Measurements from ENCODE around the gene FAM118A. TPM values are rescaled to one million over a fixed set of nuclear protein-coding genes. Genes with fewer than 3 reads are reported as not detected.
"Not testable (repeated sequence)": the region's sequence is repeated elsewhere in the genome, so short reads cannot be mapped to it uniquely, and the experiment has no call there.

The FAM118A gene
- polyA plus RNA-seq, 1 experiment = 18.8 TPM

DNA sequence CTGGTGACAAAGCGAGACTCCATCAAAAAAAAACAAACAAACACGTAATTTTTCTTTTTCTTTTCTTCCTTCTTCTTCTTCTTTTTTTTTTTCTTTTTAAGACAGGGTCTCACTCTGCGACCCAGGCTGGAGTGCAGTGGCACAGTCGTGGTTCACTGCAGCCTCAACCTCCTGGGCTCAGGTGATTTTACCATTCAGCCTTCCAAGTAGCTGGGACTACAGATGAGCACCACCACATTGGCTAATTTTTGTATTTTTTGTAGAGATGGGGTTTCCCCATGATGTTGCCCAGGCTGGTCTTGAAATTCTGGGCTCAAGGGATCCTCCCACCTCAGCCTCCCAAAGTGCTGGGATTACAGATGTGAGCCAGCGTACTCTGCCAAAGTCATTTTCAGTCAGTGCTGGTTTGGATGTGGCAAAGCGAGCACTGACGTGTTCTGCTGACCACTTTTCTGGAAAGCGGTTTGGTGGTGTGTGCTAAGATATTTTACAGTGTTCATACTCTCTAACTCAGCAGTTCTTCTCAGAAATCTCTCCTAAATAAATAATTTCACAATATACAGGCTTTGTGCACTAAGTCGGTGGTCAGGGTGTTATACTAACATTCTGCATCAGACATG, 10.7 kb downstream of the FAM118A start:
- Histone ChIP-seq H3K4me3 (ENCODE audit: low read depth, low read length) (no peak overlapping the region), H3K36me3 (ENCODE audit: control insufficient read depth, insufficient read depth, low read length) (peaks cover 13% of the 10 kb centered on the region), H3K27me3 (ENCODE audit: control insufficient read depth, insufficient read depth, low read length) (no peaks in the 10 kb centered on the region)
- CTCF ChIA-PET = no interaction called here
- no peak for DNase-seq (ENCODE audit: low read depth)
- no peak for TF ChIP-seq CTCF (IDR thresholded peaks at IDR 0.05; ENCODE audit: insufficient read depth, low read depth, low read length)
- POLR2A ChIA-PET = no interaction called here

- peaks cover 13% of the 10 kb centered on the region for H3K36me3 ChIP-seq (ENCODE audit: control insufficient read depth, insufficient read depth, low read length)
- no peak for DNase-seq (ENCODE audit: low read depth)
- TF ChIP-seq CTCF (IDR thresholded peaks at IDR 0.05; ENCODE audit: insufficient read depth, low read depth, low read length) = no peak
- ChIA-PET POLR2A (no interaction called here), CTCF (no interaction called here)
- no peak overlapping the region for H3K4me3 ChIP-seq (ENCODE audit: low read depth, low read length)
- no peaks in the 10 kb centered on the region for H3K27me3 ChIP-seq (ENCODE audit: control insufficient read depth, insufficient read depth, low read length)
Observed at GRCh38 chr22:45321827-45322226, 12.1 kb downstream of the FAM118A start.

GRCh38 chr22:45322873-45323525, 13.3 kb downstream of the FAM118A start:
- Histone ChIP-seq H3K27me3 (ENCODE audit: control insufficient read depth, insufficient read depth, low read length) (no peaks in the 10 kb centered on the region), H3K4me3 (ENCODE audit: low read depth, low read length) (no peak overlapping the region), H3K36me3 (ENCODE audit: control insufficient read depth, insufficient read depth, low read length) (peaks cover 18% of the 10 kb centered on the region)
- ChIA-PET CTCF (interaction anchor here (0.6 to 1.1 kb wide), 2 partner anchors 69 to 112 kb away, joined by 3 read pairs; no protein-coding TSS in a partner anchor), POLR2A (no interaction called here)
- no peak for TF ChIP-seq CTCF (IDR thresholded peaks at IDR 0.05; ENCODE audit: insufficient read depth, low read depth, low read length)
- DNase-seq (ENCODE audit: low read depth) = no peak

GRCh38 chr22:45323695-45324094, 14.0 kb downstream of the FAM118A start:
- ChIA-PET CTCF (interaction anchor here (0.6 to 1.1 kb wide), 3 partner anchors 9 to 111 kb away, joined by 3 read pairs; no protein-coding TSS in a partner anchor), POLR2A (no interaction called here)
- no peak for TF ChIP-seq CTCF (IDR thresholded peaks at IDR 0.05; ENCODE audit: insufficient read depth, low read depth, low read length)
- Histone ChIP-seq H3K27me3 (ENCODE audit: control insufficient read depth, insufficient read depth, low read length) (no peaks in the 10 kb centered on the region), H3K36me3 (ENCODE audit: control insufficient read depth, insufficient read depth, low read length) (peaks cover 18% of the 10 kb centered on the region), H3K4me3 (ENCODE audit: low read depth, low read length) (no peak overlapping the region)
- no peak for DNase-seq (ENCODE audit: low read depth)

DNA sequence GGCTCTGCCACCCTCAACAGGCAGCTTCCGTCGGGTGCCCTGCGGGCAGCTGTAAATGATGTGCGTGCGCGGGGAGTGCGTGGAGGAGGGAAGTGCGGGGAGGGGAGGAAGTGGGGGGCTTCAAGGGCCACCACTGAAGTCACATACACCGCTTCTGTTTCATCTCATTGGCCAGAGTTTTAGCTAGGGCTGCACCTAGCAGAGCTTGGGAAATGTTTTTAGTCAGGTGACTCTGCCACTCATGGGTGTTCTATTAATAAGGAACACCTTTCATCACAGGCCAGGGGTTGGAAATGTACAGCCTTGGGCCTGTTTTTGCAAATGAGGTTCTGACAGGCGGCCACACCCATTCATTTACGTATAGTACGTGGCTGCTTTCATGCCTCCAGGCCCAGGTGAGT, 14.6 kb downstream of the FAM118A start:
- peaks cover 18% of the 10 kb centered on the region for H3K36me3 ChIP-seq (ENCODE audit: control insufficient read depth, insufficient read depth, low read length)
- POLR2A ChIA-PET = no interaction called here
- H3K27me3 ChIP-seq (ENCODE audit: control insufficient read depth, insufficient read depth, low read length) = no peaks in the 10 kb centered on the region
- H3K4me3 ChIP-seq (ENCODE audit: low read depth, low read length) = no peak overlapping the region
- CTCF ChIA-PET = interaction anchor here (1.1 kb wide), 1 partner anchor 10 kb away, joined by 3 read pairs; no protein-coding TSS in a partner anchor
- no peak for DNase-seq (ENCODE audit: low read depth)
- TF ChIP-seq CTCF (IDR thresholded peaks at IDR 0.05; ENCODE audit: insufficient read depth, low read depth, low read length) = no peak

GRCh38 chr22:45328261-45328660, 18.5 kb downstream of the FAM118A start:
- CTCF ChIA-PET = interaction anchor here (0.6 kb wide), 1 partner anchor 23 kb away, joined by 3 read pairs; no protein-coding TSS in a partner anchor
- POLR2A ChIA-PET; DNase-seq (ENCODE audit: low read depth); H3K27me3 ChIP-seq (ENCODE audit: control insufficient read depth, insufficient read depth, low read length); H3K4me3 ChIP-seq (ENCODE audit: low read depth, low read length): not testable (repeated sequence)
- peaks cover 21% of the 10 kb centered on the region for H3K36me3 ChIP-seq (ENCODE audit: control insufficient read depth, insufficient read depth, low read length)
